Measurements from ENCODE around the gene DAB2IP.
"Not testable (repeated sequence)": the region's sequence is repeated elsewhere in the genome, so short reads cannot be mapped to it uniquely, and the experiment has no call there.

The DAB2IP gene

GRCh38 chr9:121651295-121652020, at the start of gene DAB2IP:
Gene DAB2IP (plus strand): TSS chr9:121651634. CDS start chr9:121651776, 142 bp downstream.
- DNase-seq (ENCODE audit: low read depth), result no peak

DNA sequence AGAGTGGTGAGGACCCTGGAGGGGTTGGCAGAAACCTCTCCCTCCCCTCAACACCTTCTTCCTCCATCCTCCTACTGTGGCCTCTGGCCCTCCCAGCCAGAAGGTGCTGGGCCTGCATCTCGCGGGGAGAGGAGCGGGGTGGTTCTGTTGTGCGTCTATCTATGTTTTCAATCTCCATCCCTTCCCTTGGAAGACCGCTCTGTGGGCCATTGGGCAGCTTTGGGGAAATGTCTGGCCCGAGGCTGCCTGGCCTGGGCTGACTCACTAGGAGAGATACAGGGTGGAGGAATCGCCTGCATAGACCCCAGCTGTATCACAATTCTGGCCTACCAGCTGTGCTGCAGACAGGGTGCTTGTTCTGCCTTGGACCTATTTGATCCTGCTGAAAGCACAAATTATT, 48.4 kb upstream of the DAB2IP start:
- DNase-seq (ENCODE audit: low read depth), result no peak

- DNase-seq (ENCODE audit: low read depth), result no peak
These were observed 47.2 kb upstream of the DAB2IP start for GRCh38 chr9:121604242-121604641.

DNA sequence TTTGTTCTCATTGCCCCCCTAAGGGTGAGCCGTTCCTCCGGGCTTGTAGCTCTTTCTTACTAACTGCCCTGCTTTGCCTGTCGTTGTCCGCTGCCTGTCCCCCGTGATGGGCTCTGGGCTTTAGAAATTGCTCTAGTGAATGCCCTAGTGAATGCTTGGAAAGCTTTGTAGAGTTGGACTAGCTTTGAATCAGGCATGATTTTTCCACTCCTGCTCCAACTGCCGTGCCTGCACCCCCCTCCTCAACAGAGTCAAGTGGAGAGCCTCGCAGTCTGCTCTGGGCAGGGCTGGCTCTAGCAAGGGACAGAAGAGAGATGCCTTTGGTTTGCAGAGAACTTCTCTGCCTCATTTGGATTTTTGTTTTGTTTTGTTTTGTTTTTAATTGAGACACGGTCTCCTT, 46.8 kb upstream of the DAB2IP start:
- no peak for DNase-seq (ENCODE audit: low read depth)

GRCh38 chr9:121607434-121608167, 43.8 kb upstream of the DAB2IP start:
- DNase-seq (ENCODE audit: low read depth), result no peak

- no peak for DNase-seq (ENCODE audit: low read depth)
These were observed 43.1 kb upstream of the DAB2IP start for GRCh38 chr9:121608168-121608853.

GRCh38 chr9:121609822-121610637, 41.4 kb upstream of the DAB2IP start:
- no peak for DNase-seq (ENCODE audit: low read depth)

GRCh38 chr9:121610638-121610953, 40.8 kb upstream of the DAB2IP start:
- DNase-seq (ENCODE audit: low read depth), result no peak

DNA sequence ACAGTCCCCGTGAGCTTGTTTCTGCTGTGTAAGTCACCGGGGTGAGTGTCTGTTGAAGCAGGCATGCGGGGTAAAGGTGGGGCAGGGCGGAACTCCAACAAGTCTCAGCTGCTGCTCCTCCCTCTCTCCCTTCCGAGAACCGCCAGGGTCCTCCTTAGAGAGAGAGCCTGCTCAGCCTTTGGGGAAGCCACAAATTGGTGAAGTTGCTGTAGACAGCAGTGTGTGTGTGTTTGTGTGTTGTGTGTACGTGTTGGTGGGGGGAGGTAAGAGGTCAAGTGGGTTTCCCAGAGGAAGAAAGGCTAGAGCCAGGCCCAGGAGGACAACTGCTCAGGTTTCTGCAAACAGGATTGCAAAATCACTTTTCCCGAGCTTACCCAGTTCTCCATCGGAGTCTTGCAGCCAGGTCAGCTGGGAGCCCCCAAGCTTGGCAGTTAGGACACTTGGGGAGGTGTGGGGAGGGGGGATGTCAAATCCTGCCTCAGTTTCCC, 38.9 kb upstream of the DAB2IP start:
- no peak for DNase-seq (ENCODE audit: low read depth)

GRCh38 chr9:121613009-121613752, 38.3 kb upstream of the DAB2IP start:
- DNase-seq (ENCODE audit: low read depth), result no peak

DNA sequence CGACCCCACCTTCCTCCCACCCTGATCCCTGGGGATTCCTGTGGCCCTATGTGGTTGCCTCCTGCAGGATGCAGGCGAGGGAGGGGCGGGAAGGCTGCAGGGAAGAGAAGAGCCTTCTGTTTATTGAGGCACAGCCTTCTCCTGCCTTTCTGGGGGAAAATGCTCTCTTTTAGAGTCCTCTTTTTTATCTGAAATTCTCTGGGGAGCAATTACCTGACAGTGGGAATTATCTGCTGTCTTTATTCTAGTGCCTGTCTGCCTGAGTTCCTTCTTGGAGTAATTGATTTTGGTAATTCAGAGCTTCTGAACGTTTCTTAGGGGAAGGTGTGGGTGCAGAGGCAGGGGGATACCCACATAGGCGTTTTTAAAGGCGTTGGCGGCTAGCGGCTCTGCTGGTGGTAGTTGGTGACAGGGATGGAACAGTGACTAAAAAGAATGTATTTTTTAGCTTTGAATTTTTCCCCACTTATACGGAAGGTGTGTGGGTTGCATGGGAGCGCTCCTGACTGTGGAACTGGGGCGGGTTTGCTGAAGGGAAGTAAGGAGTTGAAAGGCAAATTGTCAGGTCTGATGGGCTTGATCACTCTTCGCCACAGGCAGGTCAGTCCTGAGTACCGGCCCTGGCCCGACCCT, 35.2 kb upstream of the DAB2IP start:
- DNase-seq (ENCODE audit: low read depth), result no peak

DNA sequence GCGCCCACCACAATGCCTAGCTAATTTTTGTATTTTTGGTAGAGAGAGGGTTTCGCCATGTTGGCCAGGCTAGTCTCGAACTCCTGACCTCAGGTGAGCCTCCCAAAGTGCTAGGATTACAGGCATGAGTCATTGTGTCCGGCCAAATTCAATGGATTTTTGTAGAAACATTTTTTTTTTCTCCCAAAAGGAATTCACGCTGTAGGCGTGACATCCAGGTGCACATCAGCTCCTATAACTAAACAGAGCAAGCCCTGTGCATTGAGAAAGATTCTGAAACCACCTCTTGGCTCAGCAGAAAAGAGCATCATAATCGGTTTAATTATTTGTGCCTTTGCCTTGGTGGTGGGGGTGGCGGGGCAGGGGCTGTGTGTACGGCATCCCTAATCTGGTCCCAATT, 32.9 kb upstream of the DAB2IP start:
- DNase-seq (ENCODE audit: low read depth), result no peak

DNA sequence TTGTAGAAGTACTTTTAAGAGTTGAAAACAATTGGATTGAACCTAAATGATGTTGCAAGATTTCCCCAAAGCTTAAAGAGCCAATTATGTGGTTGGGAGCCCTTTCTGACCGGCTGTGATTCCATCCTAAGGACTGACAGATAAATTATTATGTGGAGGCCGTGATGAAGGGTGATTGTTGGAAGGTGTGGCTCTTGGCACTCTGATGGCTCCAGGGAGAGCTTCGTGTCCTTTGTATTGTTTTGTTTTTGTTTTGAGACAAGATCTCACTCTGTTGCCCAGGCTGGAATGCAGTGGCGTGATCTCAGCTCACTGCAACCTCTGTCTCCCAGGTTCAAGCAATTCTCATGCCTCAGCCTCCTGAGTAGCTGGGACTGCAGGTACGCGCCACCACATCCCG, 32.5 kb upstream of the DAB2IP start:
- DNase-seq (ENCODE audit: low read depth), result not testable (repeated sequence)

GRCh38 chr9:121619545-121620324, 31.7 kb upstream of the DAB2IP start:
- no peak for DNase-seq (ENCODE audit: low read depth)

GRCh38 chr9:121620325-121620673, 31.1 kb upstream of the DAB2IP start:
- DNase-seq (ENCODE audit: low read depth), result no peak

GRCh38 chr9:121620777-121621449, 30.5 kb upstream of the DAB2IP start:
- no peak for DNase-seq (ENCODE audit: low read depth)

GRCh38 chr9:121622387-121623203, 28.8 kb upstream of the DAB2IP start:
- no peak for DNase-seq (ENCODE audit: low read depth)

GRCh38 chr9:121623430-121623829, 28.0 kb upstream of the DAB2IP start:
- not testable (repeated sequence) for DNase-seq (ENCODE audit: low read depth)

GRCh38 chr9:121625590-121625989, 25.8 kb upstream of the DAB2IP start:
- DNase-seq (ENCODE audit: low read depth), result no peak

Measured in stimulated activated CD8-positive, alpha-beta memory T cell treated with anti-CD3 and anti-CD28 coated beads, Interleukin-12 subunit alpha, Interleukin-12 subunit beta, amount 100 ng/mL, for 1 hour (primary cell).